ENCODE results near the gene CST6. TPM values are rescaled to one million over a fixed set of nuclear protein-coding genes. Genes with fewer than 3 reads are reported as not detected.
"Not testable (repeated sequence)": the region's sequence is repeated elsewhere in the genome, so short reads cannot be mapped to it uniquely, and the experiment has no call there.

The CST6 gene
- total and polyA plus RNA-seq, 11 donors: 0.87 to 8.3 (median 2.8) TPM; not detected in 6

DNA sequence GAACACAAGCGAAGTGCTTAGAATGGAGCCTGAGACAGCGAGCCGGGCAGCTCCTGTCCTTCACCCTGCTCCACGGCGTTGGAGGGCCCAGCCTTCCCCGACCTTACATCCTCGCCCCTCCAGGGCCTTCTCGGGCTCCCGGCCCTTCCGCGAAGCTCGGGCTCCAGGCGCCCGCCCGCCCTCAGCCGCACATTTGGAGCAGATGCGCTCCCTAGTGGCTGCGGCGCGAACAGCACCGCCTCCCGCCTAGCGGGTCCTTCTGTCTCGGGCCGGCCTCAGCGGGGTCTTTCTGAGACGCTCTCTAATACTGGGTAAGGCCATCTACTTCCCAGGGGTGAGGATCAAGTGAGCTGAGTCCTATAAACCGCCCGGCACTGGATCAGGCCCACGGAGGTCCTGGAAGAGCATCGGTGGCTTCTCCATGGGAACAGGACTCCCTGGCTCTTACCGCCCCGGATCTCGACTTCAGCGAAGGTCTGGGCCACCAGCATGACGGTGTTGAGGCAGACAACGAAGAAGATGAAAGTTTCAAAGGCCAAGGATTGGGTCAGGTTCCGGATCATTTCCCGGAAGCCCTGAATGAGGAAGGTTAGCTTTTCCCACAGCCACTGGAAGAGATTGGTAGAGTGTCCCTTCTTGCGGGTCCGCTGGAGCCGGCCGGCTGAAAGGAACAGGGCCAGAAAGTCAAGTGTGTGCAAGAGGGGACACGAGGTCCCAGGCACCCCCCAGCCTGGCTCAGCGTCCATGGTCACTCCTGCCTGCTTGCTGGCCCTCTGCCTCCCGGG lies 10.8 kb downstream of the CST6 start:
- Histone ChIP-seq H3K27ac (no peak overlapping the region), H3K4me1 (peaks cover 0 to 24% (median 5%) of the 10 kb centered on the region in 12 donors), H3K4me3 (peak overlapping the region in 6 of 12 donors; percentile 3 to 30 (median 16)), H3K36me3 (no peaks in the 10 kb centered on the region), H3K27me3 (peaks cover 0 to 3% (median 0%) of the 10 kb centered on the region in 9 donors), H3K9me3 (no peaks in the 10 kb centered on the region)
- intact Hi-C loops (cut with DNase I): no loop called here
- WGBS, 4 donors: 20 to 31% (median 24%) methylated on average over 27 to 46 of the region's 46 CpGs
- peak; percentile 56 to 85 (median 72) for ATAC-seq
- peak; percentile 84 to 99 (median 94) for TF ChIP-seq CTCF (IDR thresholded peaks at IDR 0.05)
- TF ChIP-seq POLR2A (IDR thresholded peaks at IDR 0.05): no peak
- peak; percentile 59 to 90 (median 69) for DNase-seq

DNA sequence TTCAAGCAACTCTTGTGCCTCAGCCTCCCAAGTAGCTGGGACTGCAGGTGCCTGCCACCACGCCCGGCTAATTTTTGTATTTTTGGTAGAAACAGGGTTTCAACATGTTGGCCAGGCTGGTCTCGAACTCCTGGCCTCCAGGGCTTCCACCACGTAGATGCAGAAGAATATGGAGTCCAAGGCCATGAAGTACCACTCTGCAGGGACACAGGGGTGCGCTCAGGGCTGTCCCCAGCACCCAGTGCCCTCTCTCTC lies 11.3 kb downstream of the CST6 start:
- DNase-seq: peak in 1 of 5 donors; percentile 38
- H3K27ac ChIP-seq; H3K27me3 ChIP-seq; H3K36me3 ChIP-seq; ATAC-seq; H3K9me3 ChIP-seq; intact Hi-C loops (cut with DNase I); H3K4me3 ChIP-seq: not testable (repeated sequence)
- peaks cover 0 to 24% (median 5%) of the 10 kb centered on the region in 12 donors for H3K4me1 ChIP-seq
- WGBS, 4 donors: 73 to 83% (median 77%) methylated on average over 3 to 5 of the region's 5 CpGs

DNA sequence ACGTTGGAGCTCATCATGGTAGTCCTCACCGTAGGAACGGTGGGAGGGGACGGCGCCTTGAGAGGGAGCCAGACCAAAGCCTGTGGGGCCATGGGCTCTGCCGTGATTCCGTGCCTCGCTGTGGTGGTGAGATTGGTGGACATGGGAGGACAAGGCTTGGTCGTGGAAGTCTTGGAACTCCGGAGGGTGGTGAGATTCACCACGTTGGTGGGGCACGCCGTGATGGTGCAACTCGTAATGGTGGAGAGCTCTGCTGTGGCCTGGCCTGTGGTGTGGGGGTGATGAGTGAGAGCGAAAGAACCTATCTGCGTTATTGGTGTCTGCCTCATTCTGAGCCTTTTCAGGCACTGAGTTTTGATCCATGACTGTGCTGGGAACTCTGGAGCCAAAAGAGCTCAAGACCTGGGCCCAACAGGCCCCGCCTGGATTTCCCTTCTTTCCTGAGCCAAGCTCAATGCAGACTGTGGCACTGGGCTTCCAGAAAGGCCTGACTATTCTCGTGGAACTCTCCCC lies 14.3 kb downstream of the CST6 start, which contains the start of gene CATSPER1:
Gene CATSPER1 (minus strand): TSS at position 463 of the 513 bp plus-strand sequence. CDS start 100 bp downstream, at position 363.
- Histone ChIP-seq H3K9me3 (no peaks in the 10 kb centered on the region), H3K27ac (no peak within 1 kb of the TSS), H3K27me3 (peaks cover 0 to 3% (median 0%) of the 10 kb centered on the region in 9 donors), H3K4me3 (no peak within 1 kb of the TSS), H3K4me1 (peaks cover 0 to 18% (median 5%) of the 10 kb centered on the region in 12 donors), H3K36me3 (no peaks in the 10 kb centered on the region)
- ATAC-seq (no peak), DNase-seq (no peak)
- 86 to 91% (median 89%) methylated on average over 18 of the region's 18 CpGs for WGBS, 4 donors
- intact Hi-C loops (cut with DNase I): no loop called here
- TF ChIP-seq CTCF (IDR thresholded peaks at IDR 0.05): no peak
- no peak for TF ChIP-seq POLR2A (IDR thresholded peaks at IDR 0.05)

GRCh38 chr11:66032957-66033735 lies 21.3 kb downstream of the CST6 start:
- no peak for TF ChIP-seq CTCF (IDR thresholded peaks at IDR 0.05)
- TF ChIP-seq POLR2A (IDR thresholded peaks at IDR 0.05): no peak
- Histone ChIP-seq H3K27ac (no peak overlapping the region), H3K9me3 (no peaks in the 10 kb centered on the region), H3K27me3 (peaks cover 0 to 3% (median 0%) of the 10 kb centered on the region in 9 donors), H3K36me3 (no peaks in the 10 kb centered on the region), H3K4me3 (no peak overlapping the region), H3K4me1 (peaks cover 0 to 6% (median 0%) of the 10 kb centered on the region in 12 donors)
- intact Hi-C loops (cut with DNase I): no loop called here
- DNase-seq (no peak), ATAC-seq (no peak)
- WGBS, 4 donors: 87 to 92% (median 88%) methylated on average over 8 of the region's 8 CpGs
